OCI-LY7 (cell line): ENCODE measurements around the gene NAV3. TPM values are rescaled to one million over a fixed set of nuclear protein-coding genes. Genes with fewer than 3 reads are reported as not detected.
A peak's percentile ranks its signal among the peaks of the same experiment; 100 is the strongest.

Experiments
- BruUV-seq: library from RNA; stranded (reverse); fragments of 400-500 nt; replicated peaks from 2 replicates; lab custom pipeline; 2021; lab: Mats Ljungman, UMichigan
- CTCF ChIA-PET: fragments of 300-600 bp; sonication (Branson Sonifier 250); formaldehyde crosslinking; loops from one replicate; lab custom pipeline; 2022; ENCODE audit warnings: antibody characterized with exemption; ENCODE audit not compliant: unreplicated experiment; lab: Charles Lee
- POLR2A ChIA-PET: fragments of 300-600 bp; sonication (Branson Sonifier 250); formaldehyde crosslinking; loops from one replicate; lab custom pipeline; 2022; ENCODE audit warnings: antibody characterized with exemption; lab: Charles Lee
- DNase-seq: peaks from one replicate; pipeline ENCODE4 v3.0.0-alpha.2; 2015; ENCODE audit warnings: low spot score
- H2AFZ ChIP-seq: fragments of 200-600 bp; sonication (generic), shearing (Covaris generic); 2 replicates; pipeline ENCODE4 v1.6.1; 2014; ENCODE audit warnings: mild to moderate bottlenecking, antibody characterized with exemption, low read length, moderate library complexity
- H3K27ac ChIP-seq: fragments of 200-600 bp; sonication (generic); 2 replicates; pipeline ENCODE4 v1.5.1; 2014; ENCODE audit warnings: mixed run types, low read depth, mild to moderate bottlenecking, moderate library complexity, low read length, inconsistent platforms; ENCODE audit not compliant: poor library complexity, severe bottlenecking
- H3K36me3 ChIP-seq: fragments of 200-600 bp; sonication (generic); 2 replicates; pipeline ENCODE4 v1.6.1; 2014; ENCODE audit warnings: mild to moderate bottlenecking, antibody characterized with exemption, low read length, moderate library complexity, mixed read lengths; ENCODE audit not compliant: insufficient read depth
- H3K4me1 ChIP-seq: fragments of 200-600 bp; sonication (generic); 2 replicates; pipeline ENCODE4 v1.5.1; 2014; ENCODE audit warnings: mild to moderate bottlenecking, low read length; ENCODE audit not compliant: insufficient read depth, poor library complexity, severe bottlenecking
- H3K4me2 ChIP-seq: fragments of 200-600 bp; sonication (generic); 2 replicates; pipeline ENCODE4 v1.6.1; 2014; ENCODE audit warnings: mild to moderate bottlenecking, low read length
- H3K4me3 ChIP-seq: fragments of 200-600 bp; sonication (generic); 2 replicates; pipeline ENCODE4 v1.5.1; 2014; ENCODE audit warnings: mild to moderate bottlenecking, low read depth, low read length; ENCODE audit not compliant: poor library complexity, severe bottlenecking
- H3K79me2 ChIP-seq: fragments of 200-600 bp; sonication (generic); 2 replicates; pipeline ENCODE4 v1.6.1; 2016; ENCODE audit warnings: low read depth, mild to moderate bottlenecking, low read length, moderate library complexity, mixed read lengths; ENCODE audit not compliant: insufficient read depth
- H3K9me2 ChIP-seq: fragments of 200-600 bp; sonication (generic); 2 replicates; pipeline ENCODE4 v1.6.1; 2016; ENCODE audit warnings: mild to moderate bottlenecking, low read length, mixed read lengths; ENCODE audit not compliant: insufficient read depth
- H3K9me3 ChIP-seq: fragments of 200-600 bp; sonication (generic); 2 replicates; pipeline ENCODE4 v1.6.1; 2014; ENCODE audit warnings: mild to moderate bottlenecking, mixed run types, low read length, mixed read lengths
- H4K20me1 ChIP-seq: fragments of 200-600 bp; sonication (generic); 2 replicates; pipeline ENCODE4 v1.6.1; 2014; ENCODE audit warnings: mild to moderate bottlenecking, antibody characterized with exemption, low read length, moderate library complexity, mixed read lengths; ENCODE audit not compliant: insufficient read depth
- EZH2phosphoT487 ChIP-seq: fragments of 200-600 bp; sonication (generic); IDR thresholded peaks from 2 replicates; pipeline ENCODE4 v1.6.1; 2018; ENCODE audit warnings: low read depth, borderline replicate concordance, mild to moderate bottlenecking, mixed run types, antibody characterized with exemption, low read length, moderate library complexity, mixed read lengths
- intact Hi-C: fragments of 100-400 bp; cut with micrococcal nuclease; formaldehyde crosslinking; loops from one replicate; pipeline ENCODE4 v1.10.0; 2022; ENCODE audit not compliant: unreplicated experiment
- total RNA-seq, 2 experiments: library from RNA; depleted of rRNA in 1 of 2; stranded (reverse); fragments of >200 nt in 1 of 2; shearing (Covaris generic) in 1 of 2; gene quantifications; 2 replicates each; pipeline ENCODE4 v1.2.3, GENCODE V29; 2014 to 2022
- TF ChIP-seq, protein P1 (sequence below): fragments of 200-600 bp; sonication (generic); conservative IDR thresholded peaks from 2 replicates; pipeline ENCODE4 v1.5.1; 2014; ENCODE audit warnings: mild to moderate bottlenecking, antibody characterized with exemption, low read length, moderate library complexity, mixed read lengths

Gene NAV3
- total RNA-seq, 2 experiments from 2014 or later, result 0.68 to 1.6 TPM

GRCh38 chr12:77894556-77894955 is 63.9 kb downstream of the NAV3 start:
- Histone ChIP-seq H3K79me2 (no peaks in the 10 kb centered on the region), H2AFZ (peak overlapping the region; percentile 59; the same call in 1 of the 2 replicates), H4K20me1 (no peaks in the 10 kb centered on the region), H3K36me3 (no peaks in the 10 kb centered on the region), H3K4me3 (no peak overlapping the region), H3K9me2 (no peaks in the 10 kb centered on the region), H3K27ac (no peak overlapping the region), H3K4me1 (peaks cover 33% of the 10 kb centered on the region), H3K9me3 (no peaks in the 10 kb centered on the region), H3K4me2 (peak overlapping the region; percentile 46)
- ChIA-PET CTCF (no interaction called here), POLR2A (no interaction called here)
- intact Hi-C loops, result no loop called here
- BruUV-seq, result no TSS peak
- TF ChIP-seq, protein P1, sequence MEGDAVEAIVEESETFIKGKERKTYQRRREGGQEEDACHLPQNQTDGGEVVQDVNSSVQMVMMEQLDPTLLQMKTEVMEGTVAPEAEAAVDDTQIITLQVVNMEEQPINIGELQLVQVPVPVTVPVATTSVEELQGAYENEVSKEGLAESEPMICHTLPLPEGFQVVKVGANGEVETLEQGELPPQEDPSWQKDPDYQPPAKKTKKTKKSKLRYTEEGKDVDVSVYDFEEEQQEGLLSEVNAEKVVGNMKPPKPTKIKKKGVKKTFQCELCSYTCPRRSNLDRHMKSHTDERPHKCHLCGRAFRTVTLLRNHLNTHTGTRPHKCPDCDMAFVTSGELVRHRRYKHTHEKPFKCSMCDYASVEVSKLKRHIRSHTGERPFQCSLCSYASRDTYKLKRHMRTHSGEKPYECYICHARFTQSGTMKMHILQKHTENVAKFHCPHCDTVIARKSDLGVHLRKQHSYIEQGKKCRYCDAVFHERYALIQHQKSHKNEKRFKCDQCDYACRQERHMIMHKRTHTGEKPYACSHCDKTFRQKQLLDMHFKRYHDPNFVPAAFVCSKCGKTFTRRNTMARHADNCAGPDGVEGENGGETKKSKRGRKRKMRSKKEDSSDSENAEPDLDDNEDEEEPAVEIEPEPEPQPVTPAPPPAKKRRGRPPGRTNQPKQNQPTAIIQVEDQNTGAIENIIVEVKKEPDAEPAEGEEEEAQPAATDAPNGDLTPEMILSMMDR, result no peak
- no peak for TF ChIP-seq EZH2phosphoT487
- DNase-seq, result no peak

- H3K36me3 ChIP-seq, result no peaks in the 10 kb centered on the region
- H2AFZ ChIP-seq, result peak overlapping the region; percentile 84; the same call in 1 of the 2 replicates
- BruUV-seq, result no TSS peak
- H4K20me1 ChIP-seq, result no peaks in the 10 kb centered on the region
- no peaks in the 10 kb centered on the region for H3K79me2 ChIP-seq
- peak overlapping the region; percentile 46 for H3K4me2 ChIP-seq
- no peaks in the 10 kb centered on the region for H3K9me2 ChIP-seq
- H3K4me3 ChIP-seq, result peak overlapping the region; percentile 1
- peaks cover 33% of the 10 kb centered on the region for H3K4me1 ChIP-seq
- intact Hi-C loops, result no loop called here
- peak overlapping the region; percentile 15 for H3K27ac ChIP-seq
- ChIA-PET POLR2A (interaction anchor here (0.5 kb wide), 1 partner anchor 253 kb away, joined by 3 read pairs; no protein-coding TSS in a partner anchor), CTCF (no interaction called here)
- TF ChIP-seq EZH2phosphoT487, result no peak
- TF ChIP-seq, protein P1, result no peak
- H3K9me3 ChIP-seq, result 0 out of 2 replicates have a peak, but pooled peaks cover 5% of the 10 kb centered on the region
- no peak for DNase-seq
Observed at GRCh38 chr12:77895699-77896098, 65.0 kb downstream of the NAV3 start.

GRCh38 chr12:77907936-77908335 is 77.2 kb downstream of the NAV3 start:
- no peak overlapping the region for H2AFZ ChIP-seq
- H3K27ac ChIP-seq, result no peak overlapping the region
- DNase-seq, result no peak
- H3K9me2 ChIP-seq, result no peaks in the 10 kb centered on the region
- H3K4me3 ChIP-seq, result no peak overlapping the region
- peaks cover 5% of the 10 kb centered on the region; the same call in 1 of the 2 replicates for H3K9me3 ChIP-seq
- H3K36me3 ChIP-seq, result peaks cover 4% of the 10 kb centered on the region; the same call in 1 of the 2 replicates
- H4K20me1 ChIP-seq, result no peaks in the 10 kb centered on the region
- no peaks in the 10 kb centered on the region for H3K79me2 ChIP-seq
- intact Hi-C loops, result no loop called here
- TF ChIP-seq, protein P1, result no peak
- TF ChIP-seq EZH2phosphoT487, result no peak
- POLR2A ChIA-PET, result interaction anchor here (0.8 kb wide), 1 partner anchor 10 kb away, joined by 5 read pairs; no protein-coding TSS in a partner anchor
- H3K4me1 ChIP-seq, result no peaks in the 10 kb centered on the region
- no peak overlapping the region for H3K4me2 ChIP-seq
- no TSS peak for BruUV-seq
- CTCF ChIA-PET, result no interaction called here
